Smooth muscle cell (in vitro differentiated cells): Measurements from ENCODE around the gene GOLM1. TPM values are rescaled to one million over a fixed set of nuclear protein-coding genes. Genes with fewer than 3 reads are reported as not detected.

ENCODE experiments used
- DNase-seq: peaks from one replicate; lab custom pipeline; 2025; ENCODE audit not compliant: unreplicated experiment; lab: John Stamatoyannopoulos, UW
- H2AFZ ChIP-seq: fragments of 200-600 bp; sonication (generic); 2 replicates; pipeline ENCODE4 v1.6.0; 2016; ENCODE audit warnings: antibody characterized with exemption, low read depth, mild to moderate bottlenecking
- H3F3A ChIP-seq: fragments of 200-600 bp; sonication (generic); 2 replicates; pipeline ENCODE4 v1.6.0; 2017; ENCODE audit warnings: antibody characterized with exemption, low read depth
- H3K27ac ChIP-seq: fragments of 200-600 bp; sonication (generic); 2 replicates; pipeline ENCODE4 v1.5.1; 2016; ENCODE audit warnings: low read depth, mild to moderate bottlenecking
- H3K27me3 ChIP-seq: fragments of 200-600 bp; sonication (generic); 2 replicates; pipeline ENCODE4 v1.6.1; 2016; ENCODE audit warnings: low read depth, mild to moderate bottlenecking
- H3K36me3 ChIP-seq: fragments of 200-600 bp; sonication (generic); 2 replicates; pipeline ENCODE4 v1.5.1; 2016; ENCODE audit warnings: low read depth
- H3K4me1 ChIP-seq: fragments of 200-600 bp; sonication (generic); 2 replicates; pipeline ENCODE4 v1.5.1; 2016; ENCODE audit warnings: low read depth
- H3K4me2 ChIP-seq: fragments of 200-600 bp; sonication (generic); 2 replicates; pipeline ENCODE4 v1.6.0; 2016; ENCODE audit warnings: mild to moderate bottlenecking
- H3K4me3 ChIP-seq: fragments of 200-600 bp; sonication (generic); 2 replicates; pipeline ENCODE4 v1.5.1; 2016; ENCODE audit warnings: mild to moderate bottlenecking
- H3K79me2 ChIP-seq: fragments of 200-600 bp; sonication (generic); 2 replicates; pipeline ENCODE4 v1.6.0; 2016; ENCODE audit warnings: low read depth, mild to moderate bottlenecking
- H3K9ac ChIP-seq: fragments of 200-600 bp; sonication (generic); 2 replicates; pipeline ENCODE4 v1.6.0; 2016; ENCODE audit warnings: low read depth
- H3K9me3 ChIP-seq: fragments of 200-600 bp; sonication (generic); replicated peaks from 2 replicates; pipeline ENCODE4 v1.5.1; 2016; ENCODE audit warnings: low read depth
- H4K20me1 ChIP-seq: fragments of 200-600 bp; sonication (generic); 2 replicates; pipeline ENCODE4 v1.6.0; 2016; ENCODE audit warnings: low read depth
- WGBS: methylation state at CpG from one replicate; pipeline ENCODE4 v1.1.7; 2016; ENCODE audit warnings: low lambda C conversion rate; 5-methylcytosine and 5-hydroxymethylcytosine counted together
- polyA plus RNA-seq: library from polyadenylated mRNA; unstranded; fragments of >200 nt; fragmentation: Nextera tagmentation; extraction: Ambion mirVana; gene quantifications from 2 replicates; pipeline ENCODE4 v1.2.1, GENCODE V29; 2016
- total RNA-seq: library from RNA; depleted of rRNA; stranded (reverse); fragments of >200 nt; gene quantifications from 2 replicates; pipeline ENCODE4 v1.2.3, GENCODE V29; 2014
- TF ChIP-seq, protein P1 (sequence below): fragments of 200-600 bp; sonication (generic); IDR thresholded peaks from 2 replicates; pipeline ENCODE4 v1.5.1; 2017; ENCODE audit warnings: borderline replicate concordance, mild to moderate bottlenecking, antibody characterized with exemption; ENCODE audit not compliant: insufficient read depth, poor library complexity, severe bottlenecking

Gene GOLM1
- total and polyA plus RNA-seq, 2 experiments from 2014 or later, result 36.2 to 69.2 TPM

DNA sequence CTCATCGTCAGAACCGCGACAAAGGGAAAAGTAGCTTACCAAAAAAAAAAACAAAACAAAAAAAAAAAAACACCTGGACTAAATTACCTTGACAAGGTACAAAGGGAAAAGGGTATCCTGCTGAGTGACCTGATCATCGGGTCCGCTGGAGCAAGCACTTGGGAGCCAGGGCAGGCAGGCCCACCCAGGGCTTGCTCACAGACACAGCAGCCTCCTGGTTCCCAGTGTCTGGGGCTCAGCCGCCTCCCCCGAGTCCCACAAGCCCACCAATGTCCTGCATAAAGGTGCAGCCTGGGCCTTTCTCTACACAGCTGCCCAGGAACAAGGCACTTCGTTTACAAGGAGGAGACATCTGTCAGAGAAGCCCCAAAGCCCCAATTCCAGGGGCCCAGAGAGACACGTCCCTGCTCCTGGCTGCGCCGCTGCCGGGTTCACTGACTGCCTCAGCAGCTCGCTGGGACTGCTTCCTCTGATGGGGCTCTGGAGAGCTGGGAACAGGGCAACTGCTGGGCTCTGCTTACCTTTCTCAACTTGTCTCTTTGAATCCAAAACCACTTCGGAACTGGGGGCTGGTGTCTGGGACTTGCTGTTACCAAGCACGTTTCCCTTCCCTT lies 63.4 kb downstream of the GOLM1 start:
- H3K4me3 ChIP-seq, result no peak overlapping the region
- no peaks in the 10 kb centered on the region for H3K9me3 ChIP-seq
- TF ChIP-seq, protein P1, sequence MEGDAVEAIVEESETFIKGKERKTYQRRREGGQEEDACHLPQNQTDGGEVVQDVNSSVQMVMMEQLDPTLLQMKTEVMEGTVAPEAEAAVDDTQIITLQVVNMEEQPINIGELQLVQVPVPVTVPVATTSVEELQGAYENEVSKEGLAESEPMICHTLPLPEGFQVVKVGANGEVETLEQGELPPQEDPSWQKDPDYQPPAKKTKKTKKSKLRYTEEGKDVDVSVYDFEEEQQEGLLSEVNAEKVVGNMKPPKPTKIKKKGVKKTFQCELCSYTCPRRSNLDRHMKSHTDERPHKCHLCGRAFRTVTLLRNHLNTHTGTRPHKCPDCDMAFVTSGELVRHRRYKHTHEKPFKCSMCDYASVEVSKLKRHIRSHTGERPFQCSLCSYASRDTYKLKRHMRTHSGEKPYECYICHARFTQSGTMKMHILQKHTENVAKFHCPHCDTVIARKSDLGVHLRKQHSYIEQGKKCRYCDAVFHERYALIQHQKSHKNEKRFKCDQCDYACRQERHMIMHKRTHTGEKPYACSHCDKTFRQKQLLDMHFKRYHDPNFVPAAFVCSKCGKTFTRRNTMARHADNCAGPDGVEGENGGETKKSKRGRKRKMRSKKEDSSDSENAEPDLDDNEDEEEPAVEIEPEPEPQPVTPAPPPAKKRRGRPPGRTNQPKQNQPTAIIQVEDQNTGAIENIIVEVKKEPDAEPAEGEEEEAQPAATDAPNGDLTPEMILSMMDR, result no peak
- no peaks in the 10 kb centered on the region for H4K20me1 ChIP-seq
- no peaks in the 10 kb centered on the region for H3K27me3 ChIP-seq
- H3K36me3 ChIP-seq, result no peaks in the 10 kb centered on the region
- H2AFZ ChIP-seq, result no peak overlapping the region
- no peaks in the 10 kb centered on the region for H3K79me2 ChIP-seq
- WGBS, result 94% methylated on average over 15 of the region's 15 CpGs
- no peak overlapping the region for H3K9ac ChIP-seq
- H3K4me1 ChIP-seq, result no peaks in the 10 kb centered on the region
- no peak for DNase-seq
- no peak overlapping the region for H3K4me2 ChIP-seq
- no peaks in the 10 kb centered on the region for H3F3A ChIP-seq
- H3K27ac ChIP-seq, result no peak overlapping the region

DNA sequence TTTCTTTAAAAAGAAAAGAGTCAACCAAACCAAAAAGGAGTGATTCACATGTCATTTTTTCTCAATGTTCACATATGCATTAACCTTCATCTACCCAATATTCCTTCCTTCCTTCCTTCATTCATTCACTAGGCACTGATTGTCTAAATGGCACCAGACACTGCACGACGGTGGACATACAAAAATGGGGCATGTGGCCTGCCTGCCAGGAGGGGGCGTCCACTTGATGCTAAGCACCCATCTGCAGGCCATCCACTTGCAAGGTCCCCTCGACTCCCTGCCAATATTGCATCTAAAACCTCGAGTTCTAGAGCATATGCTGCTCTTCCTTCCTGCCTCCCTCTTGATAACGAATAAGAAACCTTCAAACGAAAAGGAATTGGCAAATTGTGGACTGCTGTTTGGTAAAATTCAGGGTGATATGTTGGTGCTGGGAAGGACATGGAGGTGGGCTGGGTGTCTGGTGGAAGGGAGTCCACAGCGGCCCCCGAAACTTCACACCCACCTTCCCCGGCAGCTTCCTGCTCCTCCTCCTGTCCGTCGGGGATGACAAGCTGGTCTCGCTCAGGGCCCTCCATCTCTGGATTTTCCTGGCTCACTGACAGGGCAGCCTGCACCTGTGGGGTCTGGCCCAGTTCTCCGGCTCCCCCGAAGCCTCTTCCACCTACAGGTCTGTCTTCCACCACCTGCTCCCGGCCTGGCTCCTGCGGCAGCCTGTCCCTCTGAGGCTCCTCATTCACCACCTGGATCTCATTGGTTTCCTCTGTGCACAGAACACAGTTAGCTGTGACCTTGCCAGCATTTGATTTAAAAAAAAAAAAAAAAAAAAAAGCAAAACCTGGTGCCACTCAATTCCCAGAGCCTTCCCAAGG lies 64.3 kb downstream of the GOLM1 start:
- Histone ChIP-seq H3F3A (no peaks in the 10 kb centered on the region), H2AFZ (no peak overlapping the region), H3K36me3 (no peaks in the 10 kb centered on the region), H3K27me3 (no peaks in the 10 kb centered on the region), H3K27ac (no peak overlapping the region), H3K9ac (no peak overlapping the region), H3K9me3 (no peaks in the 10 kb centered on the region), H3K79me2 (no peaks in the 10 kb centered on the region), H3K4me1 (no peaks in the 10 kb centered on the region), H3K4me2 (no peak overlapping the region), H4K20me1 (no peaks in the 10 kb centered on the region), H3K4me3 (no peak overlapping the region)
- TF ChIP-seq, protein P1, result peak; percentile 44
- no peak for DNase-seq
- WGBS, result 87% methylated on average over 17 of the region's 17 CpGs

DNA sequence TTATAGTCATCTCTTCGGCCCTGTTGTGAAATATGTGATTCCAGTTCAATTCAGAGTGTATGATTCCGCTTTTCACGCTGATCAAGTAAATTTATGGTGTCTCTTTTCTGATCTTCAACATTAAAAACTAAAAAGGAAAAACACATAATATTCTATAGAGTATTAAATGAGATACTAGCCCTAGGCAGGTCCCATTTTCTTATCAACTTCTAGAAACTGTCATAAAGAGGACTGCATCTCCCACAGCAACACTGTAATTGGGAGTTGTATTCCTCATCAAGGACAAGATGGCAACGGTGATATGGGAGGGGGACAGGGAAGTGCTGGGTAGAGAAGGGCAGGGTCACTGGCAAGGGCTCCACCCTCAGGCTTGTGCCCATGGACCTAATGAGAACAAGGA lies 71.6 kb downstream of the GOLM1 start:
- Histone ChIP-seq H3K79me2 (no peaks in the 10 kb centered on the region), H3K27me3 (no peaks in the 10 kb centered on the region), H4K20me1 (no peaks in the 10 kb centered on the region), H3K36me3 (no peaks in the 10 kb centered on the region), H3K9ac (no peak overlapping the region), H3K4me1 (no peaks in the 10 kb centered on the region), H3F3A (no peaks in the 10 kb centered on the region), H3K4me3 (no peak overlapping the region), H2AFZ (no peak overlapping the region), H3K4me2 (no peak overlapping the region), H3K9me3 (no peaks in the 10 kb centered on the region), H3K27ac (no peak overlapping the region)
- no peak for DNase-seq
- TF ChIP-seq, protein P1, result no peak
- 98% methylated on average over 4 of the region's 4 CpGs for WGBS
